Islet precursor cell (in vitro differentiated cells): ENCODE measurements around the gene ENOPH1.
A peak's percentile ranks its signal among the peaks of the same experiment; 100 is the strongest.
"Not testable (repeated sequence)": the region's sequence is repeated elsewhere in the genome, so short reads cannot be mapped to it uniquely, and the experiment has no call there.

Experiments used
- DNase-seq: peaks from one replicate; pipeline ENCODE4 v3.0.0-alpha.2; 2018

The ENOPH1 gene

GRCh38 chr4:82430193-82430963 lies at the start of gene ENOPH1, which contains the start of gene HNRNPDL:
TSS of gene ENOPH1 (plus strand) at chr4:82430590. CDS start at chr4:82430830, 240 bp downstream.
TSS of gene HNRNPDL (minus strand) at chr4:82430462. CDS start at chr4:82429690, 772 bp downstream.
- DNase-seq = peak; percentile 99

GRCh38 chr4:82380831-82381230 lies 49.6 kb upstream of the ENOPH1 start:
- DNase-seq = no peak

GRCh38 chr4:82381235-82381634 lies 49.2 kb upstream of the ENOPH1 start:
- no peak for DNase-seq

GRCh38 chr4:82381661-82382296 lies 48.6 kb upstream of the ENOPH1 start:
- no peak for DNase-seq

GRCh38 chr4:82382751-82383150 lies 47.6 kb upstream of the ENOPH1 start:
- no peak for DNase-seq

- DNase-seq = not testable (repeated sequence)
Measured at GRCh38 chr4:82386312-82386711, 44.1 kb upstream of the ENOPH1 start.

GRCh38 chr4:82388405-82388804 lies 42.0 kb upstream of the ENOPH1 start:
- no peak for DNase-seq

- DNase-seq = not testable (repeated sequence)
Measured at GRCh38 chr4:82390061-82390460, 40.3 kb upstream of the ENOPH1 start.

- DNase-seq = no peak
Measured at GRCh38 chr4:82394896-82395295, 35.5 kb upstream of the ENOPH1 start.

GRCh38 chr4:82397527-82397926 lies 32.9 kb upstream of the ENOPH1 start:
- no peak for DNase-seq

- DNase-seq = no peak
Measured at GRCh38 chr4:82398263-82398662, 32.1 kb upstream of the ENOPH1 start.

- no peak for DNase-seq
Measured at GRCh38 chr4:82401600-82401999, 28.8 kb upstream of the ENOPH1 start.

GRCh38 chr4:82402196-82402775 lies 28.1 kb upstream of the ENOPH1 start:
- no peak for DNase-seq

GRCh38 chr4:82403725-82404124 lies 26.7 kb upstream of the ENOPH1 start:
- DNase-seq = no peak

- DNase-seq = not testable (repeated sequence)
Measured at GRCh38 chr4:82415061-82415460, 15.3 kb upstream of the ENOPH1 start.

GRCh38 chr4:82415922-82416365 lies 14.4 kb upstream of the ENOPH1 start:
- DNase-seq = no peak

- DNase-seq = no peak
Measured at GRCh38 chr4:82419451-82419850, 10.9 kb upstream of the ENOPH1 start.

GRCh38 chr4:82421796-82422560 lies 8.4 kb upstream of the ENOPH1 start:
- DNase-seq = peak; percentile 60

- DNase-seq = no peak
Measured at GRCh38 chr4:82422616-82423015, 7.8 kb upstream of the ENOPH1 start.

GRCh38 chr4:82423245-82424054 lies 6.9 kb upstream of the ENOPH1 start:
- DNase-seq = no peak

GRCh38 chr4:82425478-82425877 lies 4.9 kb upstream of the ENOPH1 start:
- no peak for DNase-seq

- no peak for DNase-seq
Measured at GRCh38 chr4:82428526-82428968, 1.8 kb upstream of the ENOPH1 start.
